GM21619 (cell line): ENCODE results near the gene NDST4.
A peak's percentile ranks its signal among the peaks of the same experiment; 100 is the strongest.

ENCODE experiments used
- ATAC-seq: cut with Tn5 transposase; IDR thresholded peaks from one replicate; pipeline ENCODE4 v1.9.1; 2021; ENCODE audit not compliant: unreplicated experiment

The NDST4 gene

DNA sequence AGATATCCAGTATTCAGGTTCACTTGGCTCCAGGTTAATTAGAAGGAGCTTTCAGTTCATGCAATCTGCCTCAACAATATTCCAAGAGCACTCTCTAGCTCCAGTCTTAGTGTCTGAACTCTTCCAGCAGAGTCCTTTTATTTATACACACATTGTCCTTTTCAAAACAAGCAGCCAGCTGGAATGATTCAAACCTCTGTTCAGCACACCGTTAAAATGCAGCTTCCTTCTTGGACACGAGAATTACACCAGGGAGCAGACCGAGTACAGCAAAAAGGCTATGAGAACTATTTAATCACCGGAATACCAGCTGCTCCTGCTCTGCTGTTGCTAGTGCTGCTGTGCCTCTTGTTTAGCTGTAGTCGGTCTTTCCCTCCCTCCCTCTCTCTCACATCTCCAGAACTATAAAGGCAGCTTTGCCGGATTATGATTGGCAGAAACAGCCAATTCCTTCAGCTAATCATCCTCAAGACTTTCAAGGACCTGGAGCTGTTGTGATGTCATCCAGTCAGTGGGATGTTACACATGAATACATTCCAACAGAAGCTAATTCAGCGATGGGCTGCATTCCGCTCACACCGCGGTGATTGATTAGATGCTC is at the start of gene NDST4:
Gene NDST4 (minus strand): TSS at position 115 of the 601 bp plus-strand sequence. CDS start 36,584 bp downstream, outside the sequence.
- no peak for ATAC-seq

DNA sequence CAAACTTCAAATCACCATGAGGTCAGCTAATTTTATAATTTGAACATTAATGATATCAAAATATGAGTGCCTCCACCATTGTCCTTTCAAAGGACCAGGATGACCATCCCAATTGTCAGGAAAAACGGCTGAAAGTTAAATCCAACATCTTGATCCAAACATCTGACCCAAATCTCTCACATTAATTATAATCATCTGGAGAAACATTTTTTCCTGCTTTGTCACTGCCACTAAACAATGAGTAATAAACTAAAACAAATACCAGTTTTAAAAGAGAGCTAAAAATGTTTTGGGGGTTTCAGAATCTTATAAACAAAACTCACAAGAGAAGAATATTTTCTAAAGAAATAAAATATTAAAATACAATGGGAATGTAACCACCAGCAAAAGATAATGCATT is 45.7 kb upstream of the NDST4 start:
- no peak for ATAC-seq

DNA sequence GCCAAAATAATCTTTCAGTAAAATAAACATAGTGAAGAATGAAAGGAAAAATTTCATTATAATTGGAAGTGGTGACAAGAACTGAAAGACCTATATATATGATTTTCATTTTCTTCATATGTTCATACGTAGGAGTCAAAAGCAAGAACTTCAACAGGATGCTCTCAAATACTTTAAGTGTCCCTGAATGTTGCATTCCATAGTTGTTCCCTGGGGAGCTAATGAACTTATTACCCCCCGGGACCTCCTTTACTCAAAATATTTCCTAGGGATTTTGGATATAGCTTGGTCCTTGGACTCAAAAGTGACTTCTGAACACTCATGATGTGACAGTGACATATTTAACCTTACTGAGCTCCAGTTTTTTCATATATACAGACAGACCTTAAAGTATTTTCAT is 44.9 kb upstream of the NDST4 start:
- ATAC-seq, result no peak

DNA sequence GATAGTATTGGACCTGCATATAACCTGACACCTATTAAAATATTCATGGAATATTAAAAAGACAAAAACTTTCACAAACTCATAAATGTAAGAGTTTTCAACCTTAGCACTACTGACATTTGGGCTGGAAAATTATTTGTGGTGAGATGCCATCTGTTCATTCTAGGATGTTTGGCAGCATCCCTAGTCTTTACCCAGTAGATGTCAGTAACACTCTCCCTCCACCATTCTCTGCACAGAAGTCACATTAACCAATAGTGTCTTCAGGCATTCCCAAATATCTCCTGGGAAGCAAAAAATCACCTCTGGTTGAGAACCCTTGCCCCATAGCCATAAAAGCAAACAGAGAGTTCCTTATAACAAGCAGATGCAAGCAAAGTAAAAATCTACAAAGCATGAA is 41.4 kb upstream of the NDST4 start:
- no peak for ATAC-seq

DNA sequence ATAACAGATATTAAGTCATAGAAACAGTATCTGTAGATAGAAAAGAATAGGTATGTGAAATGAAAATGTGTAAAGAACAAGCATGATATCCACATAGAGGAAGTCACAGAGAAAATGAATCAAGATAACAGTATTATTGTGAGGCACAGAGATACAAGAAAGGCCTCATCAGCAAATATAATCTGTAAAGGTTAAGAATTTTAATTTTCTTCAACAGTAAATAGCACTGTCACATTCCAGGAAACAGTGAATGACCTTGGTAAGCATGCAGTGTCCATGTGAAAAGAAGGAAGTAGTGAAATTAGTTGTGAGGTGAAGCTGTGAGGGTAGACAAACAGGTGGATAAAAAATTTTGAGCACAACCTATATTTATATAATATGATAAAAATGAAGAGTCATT is 39.5 kb upstream of the NDST4 start:
- ATAC-seq, result no peak

DNA sequence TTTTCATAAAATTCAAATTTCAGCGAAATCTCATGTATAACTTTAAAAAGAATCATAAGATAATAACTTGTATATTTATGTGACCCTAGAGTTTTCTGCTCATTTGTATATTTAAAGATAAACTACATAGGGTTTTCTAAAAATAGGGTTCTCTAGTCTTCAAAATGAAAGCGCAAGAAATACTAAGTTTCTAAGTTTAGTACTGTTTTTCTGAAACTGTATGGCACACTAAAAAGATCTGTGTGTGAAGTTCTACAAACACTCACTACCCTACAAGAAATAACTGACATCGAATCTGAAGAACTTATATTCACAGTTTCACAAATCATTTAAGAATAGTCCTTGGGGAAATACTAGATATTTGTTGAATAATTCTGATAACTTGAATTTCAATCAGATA is 38.7 kb upstream of the NDST4 start:
- peak; percentile 70 for ATAC-seq

DNA sequence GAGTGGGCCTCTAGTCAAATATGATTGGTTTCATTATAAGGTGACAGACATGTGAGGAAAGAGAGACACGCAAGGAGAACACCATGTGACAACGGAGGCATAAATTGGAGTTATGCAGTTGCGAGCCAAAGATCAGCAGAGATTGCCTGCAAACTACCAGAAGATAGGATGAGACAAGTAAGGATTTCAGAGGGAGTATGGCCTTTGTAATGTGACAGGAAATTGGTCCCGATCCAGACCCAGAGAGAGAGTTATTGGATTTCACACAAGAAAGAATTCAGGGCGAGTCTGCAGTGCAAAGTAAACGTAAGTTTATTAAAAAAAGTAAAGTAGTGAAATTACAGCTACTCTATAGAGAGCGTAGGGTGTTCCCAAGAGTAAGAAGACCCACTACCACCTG is 35.7 kb upstream of the NDST4 start:
- ATAC-seq, result no peak

DNA sequence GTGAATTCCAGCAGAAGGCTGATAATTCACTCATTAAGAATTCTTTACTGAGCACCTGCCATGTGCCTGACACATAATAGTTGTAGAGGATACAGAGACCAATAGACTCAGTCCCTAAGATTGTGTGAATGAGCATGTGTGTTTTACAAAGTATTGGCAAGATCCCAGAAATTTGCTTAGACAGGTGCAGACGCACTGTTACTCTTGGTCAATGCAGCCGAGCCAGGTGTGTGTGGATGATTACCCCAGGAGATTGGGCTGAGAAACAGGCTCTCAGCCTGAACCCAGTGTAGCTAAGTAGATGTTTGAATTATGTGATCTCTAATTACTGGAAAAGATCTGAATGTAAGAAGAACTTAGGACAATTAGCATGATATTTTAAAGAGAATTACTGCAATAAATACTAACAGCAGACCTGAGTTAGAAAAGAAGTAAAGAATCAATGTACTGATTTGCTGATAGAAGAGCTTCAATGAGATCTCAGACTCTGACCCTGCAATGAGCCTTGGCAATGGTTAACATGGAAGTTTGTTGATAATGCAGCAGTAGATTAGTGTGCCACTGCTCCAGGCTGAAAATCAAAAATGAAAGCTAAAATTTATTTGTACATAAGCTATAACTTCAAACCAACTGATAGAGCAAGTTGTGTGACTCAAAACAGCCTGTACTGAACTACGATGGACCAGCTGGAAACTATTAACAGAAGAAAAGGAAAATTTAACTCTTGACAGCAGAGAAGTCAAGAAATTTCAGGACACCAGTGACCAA is 32.2 kb upstream of the NDST4 start:
- no peak for ATAC-seq

DNA sequence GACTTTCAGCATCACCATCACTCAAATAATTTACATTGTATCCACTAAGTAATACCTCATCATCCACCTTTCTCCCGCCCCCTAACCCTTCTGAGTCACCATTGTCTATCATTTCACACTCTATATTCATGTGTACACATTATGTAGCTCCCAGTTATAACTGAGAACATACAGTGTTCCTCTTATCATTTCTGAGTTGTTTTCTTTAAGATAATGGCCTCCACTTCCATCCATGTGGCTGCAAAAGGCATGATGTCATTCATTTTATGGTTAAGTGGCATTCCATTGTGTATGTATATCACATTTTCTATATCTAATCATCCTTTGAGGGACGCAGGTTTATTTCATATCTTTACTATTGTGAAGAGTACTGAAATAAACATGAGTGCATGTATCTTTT is 14.6 kb upstream of the NDST4 start:
- ATAC-seq, result no peak

DNA sequence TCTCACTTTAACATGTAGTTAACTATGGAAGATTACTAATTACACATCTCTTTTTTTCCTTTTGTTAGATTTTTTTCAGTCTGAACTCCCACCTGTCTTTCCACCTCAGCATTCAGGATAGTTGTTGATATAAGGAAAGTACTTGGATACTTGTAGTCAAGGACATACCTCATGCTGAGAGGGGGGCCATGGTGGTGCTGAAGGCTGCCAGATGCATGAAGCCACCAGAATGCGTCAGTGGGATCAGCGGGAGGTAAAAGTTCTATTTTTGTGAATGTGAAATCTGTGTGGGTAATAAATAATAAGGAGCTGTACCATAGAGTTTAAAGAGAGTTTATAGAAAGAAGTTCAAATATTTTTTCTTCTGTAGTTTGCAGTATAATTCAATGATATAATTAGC is 13.1 kb upstream of the NDST4 start:
- no peak for ATAC-seq

DNA sequence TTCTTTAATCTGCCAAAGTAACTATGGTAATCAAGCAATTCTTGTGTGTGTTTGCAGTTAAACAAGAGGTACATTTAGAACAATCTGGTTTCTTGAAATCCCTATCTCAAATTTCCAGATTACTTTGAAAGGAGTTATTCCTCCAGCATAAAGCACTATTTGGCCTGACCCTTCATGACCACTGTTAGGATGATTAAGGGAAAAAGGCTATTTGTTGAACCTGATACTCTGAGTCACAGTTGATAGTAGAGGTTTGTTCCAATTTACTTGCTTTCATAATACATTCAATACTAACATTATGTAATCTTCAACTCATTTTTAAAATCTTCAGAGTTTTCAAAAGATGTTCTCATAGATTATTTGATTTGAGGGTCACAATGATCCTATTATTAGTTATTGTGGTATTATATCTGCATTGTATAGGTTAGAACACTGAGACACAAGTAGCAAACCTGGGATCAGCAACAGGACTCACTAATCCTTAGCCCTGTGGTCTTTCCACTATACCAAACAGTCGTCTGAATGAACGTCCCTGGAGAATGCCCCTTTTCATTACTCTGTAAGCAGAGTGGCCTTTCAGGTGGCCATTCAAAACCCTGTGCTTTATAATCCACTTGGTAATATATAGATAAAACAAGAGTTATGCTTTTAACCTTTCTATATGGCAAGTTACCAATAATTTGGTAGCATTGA is 8.1 kb upstream of the NDST4 start:
- no peak for ATAC-seq

DNA sequence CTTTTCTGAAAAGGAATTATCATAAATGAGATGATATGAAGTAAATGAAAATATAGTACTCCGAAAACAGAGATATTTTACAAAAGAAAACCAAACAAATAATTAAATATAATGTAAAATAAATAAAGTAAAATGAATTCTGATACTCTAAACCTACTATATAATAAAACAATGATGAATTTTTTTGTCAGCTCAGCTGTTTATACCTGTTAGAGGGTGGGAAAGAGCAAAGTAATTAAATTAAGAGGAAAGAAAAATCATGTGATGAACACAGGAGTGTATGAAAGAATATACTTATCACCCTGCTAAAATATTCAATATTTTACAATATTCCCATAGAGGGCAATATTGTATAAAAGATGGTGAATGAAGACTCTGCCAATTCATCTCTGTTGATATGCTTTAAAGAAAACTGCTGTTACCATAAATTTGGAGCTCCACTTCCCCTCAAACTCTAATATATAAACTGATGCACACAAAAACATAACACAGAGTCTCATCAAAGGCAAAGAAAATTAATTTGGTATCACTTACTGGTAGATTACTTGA is 6.5 kb upstream of the NDST4 start:
- no peak for ATAC-seq

DNA sequence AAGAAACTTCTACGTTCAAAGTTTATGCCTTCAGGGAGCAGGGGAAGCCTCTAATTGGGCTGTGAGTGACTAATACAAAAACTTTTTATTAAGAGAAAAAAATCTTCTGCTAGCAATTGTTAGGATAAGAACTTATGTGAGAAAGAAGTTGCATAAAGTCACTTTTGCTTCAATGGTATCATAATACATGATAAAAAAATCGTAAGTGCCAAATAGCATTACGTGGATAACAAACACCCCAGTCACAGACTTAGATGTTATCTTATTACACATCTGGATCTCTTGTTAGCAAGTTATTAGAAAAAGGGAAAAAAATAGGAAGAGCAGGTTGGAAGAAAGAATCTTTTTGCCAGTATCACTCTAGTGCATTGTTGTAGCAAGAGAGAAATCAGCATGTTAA is 4.2 kb upstream of the NDST4 start:
- no peak for ATAC-seq

DNA sequence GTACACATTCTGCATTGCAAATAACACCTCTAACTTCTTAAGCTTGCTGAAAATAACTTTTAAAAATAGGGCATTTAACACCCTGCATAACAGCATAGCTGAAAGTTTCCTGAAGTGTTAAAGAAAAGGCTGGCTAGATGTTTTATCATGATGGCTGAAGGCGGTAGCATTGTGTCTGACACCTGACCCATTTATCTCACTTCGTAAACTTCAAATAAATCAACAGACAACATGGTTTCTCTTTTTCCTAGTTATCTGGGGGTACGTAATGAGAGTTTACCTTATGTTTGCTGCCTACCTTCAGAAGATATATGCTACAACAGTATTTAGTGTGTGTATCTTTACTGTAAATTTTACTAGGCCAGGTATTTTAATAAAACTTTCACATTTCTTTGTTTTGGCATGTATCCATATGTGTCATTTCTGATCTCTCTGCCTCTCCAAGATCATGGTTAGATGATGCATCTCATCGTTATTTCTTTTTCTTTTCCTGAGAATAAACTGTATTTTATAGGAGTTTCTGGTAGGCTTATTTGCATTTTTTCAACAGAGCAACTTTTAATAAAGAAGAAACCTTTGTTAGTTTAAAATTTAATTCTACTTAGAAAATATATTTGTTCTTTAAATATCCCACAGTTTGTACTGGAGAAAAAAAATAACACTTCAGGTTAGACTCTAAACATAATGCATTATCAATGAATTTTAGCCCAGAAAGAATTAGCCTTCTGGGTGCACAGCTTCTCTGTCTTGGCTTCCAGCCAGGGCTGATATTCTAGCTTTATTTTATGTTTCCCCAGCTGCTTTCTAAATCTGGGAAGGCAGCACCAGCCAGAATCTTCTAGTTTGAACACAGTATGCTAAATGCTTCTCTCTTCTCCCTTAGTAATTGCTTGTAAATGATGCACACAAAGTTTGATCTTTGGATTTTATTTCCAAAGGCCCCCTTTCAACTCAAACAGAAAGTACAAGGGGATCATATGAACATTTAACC is 2.9 kb downstream of the NDST4 start:
- ATAC-seq, result no peak

DNA sequence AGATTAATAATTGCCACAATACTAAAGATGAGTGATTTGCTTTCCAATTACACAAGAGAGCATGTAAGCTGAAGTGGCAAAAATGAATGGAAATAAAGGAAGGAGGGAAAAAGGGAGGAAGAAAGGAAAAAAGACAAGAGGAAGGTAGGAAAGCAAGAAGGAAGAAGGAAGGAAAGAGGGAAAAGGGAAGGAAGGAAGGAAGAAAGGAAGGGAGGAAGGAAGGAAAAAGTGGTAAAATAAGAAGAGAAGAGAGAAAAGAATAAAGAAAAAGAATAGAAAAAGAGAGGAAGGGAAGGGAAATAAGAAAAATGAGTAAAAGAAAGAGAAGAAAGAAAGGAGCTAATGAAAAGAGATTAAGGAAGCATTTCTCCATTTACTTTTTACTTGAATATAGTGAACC is 4.6 kb downstream of the NDST4 start:
- ATAC-seq, result no peak

DNA sequence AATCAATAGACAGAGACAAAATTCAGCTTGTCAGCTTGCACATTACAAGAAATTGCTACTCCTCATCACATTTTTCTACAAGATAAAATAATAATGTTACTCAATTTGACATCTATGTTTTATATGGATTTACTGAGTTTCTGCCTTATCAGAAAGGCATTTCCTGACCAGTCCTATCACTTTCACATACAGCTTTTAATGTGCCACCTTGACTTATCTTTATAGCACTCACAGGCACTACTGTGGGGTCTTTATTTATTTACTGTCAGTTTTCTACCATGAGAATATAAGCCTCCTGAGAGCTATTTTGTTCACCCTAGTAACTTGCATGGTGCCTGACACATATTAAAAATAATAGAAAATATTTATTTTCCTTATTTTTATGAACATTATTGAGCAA is 6.0 kb downstream of the NDST4 start:
- ATAC-seq, result no peak

DNA sequence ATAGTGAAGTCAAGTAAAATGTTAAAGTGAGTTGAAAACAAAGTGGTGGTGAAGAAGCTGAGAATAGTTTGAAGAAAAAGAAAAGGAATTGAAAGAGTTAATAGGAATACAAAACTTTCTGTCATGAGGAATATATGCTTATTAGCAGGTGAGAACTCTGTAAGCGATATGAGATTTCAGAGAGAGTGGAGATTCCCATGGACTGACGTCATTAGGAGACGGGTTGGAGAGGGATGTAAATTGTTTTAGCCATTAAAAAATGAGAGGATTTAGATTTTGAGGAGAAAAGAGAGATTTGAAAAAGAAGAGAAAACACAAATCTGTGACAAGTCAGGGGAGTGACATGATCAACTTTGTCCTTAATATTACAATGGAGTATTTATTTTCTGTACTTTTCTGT is 11.7 kb downstream of the NDST4 start:
- ATAC-seq, result no peak

DNA sequence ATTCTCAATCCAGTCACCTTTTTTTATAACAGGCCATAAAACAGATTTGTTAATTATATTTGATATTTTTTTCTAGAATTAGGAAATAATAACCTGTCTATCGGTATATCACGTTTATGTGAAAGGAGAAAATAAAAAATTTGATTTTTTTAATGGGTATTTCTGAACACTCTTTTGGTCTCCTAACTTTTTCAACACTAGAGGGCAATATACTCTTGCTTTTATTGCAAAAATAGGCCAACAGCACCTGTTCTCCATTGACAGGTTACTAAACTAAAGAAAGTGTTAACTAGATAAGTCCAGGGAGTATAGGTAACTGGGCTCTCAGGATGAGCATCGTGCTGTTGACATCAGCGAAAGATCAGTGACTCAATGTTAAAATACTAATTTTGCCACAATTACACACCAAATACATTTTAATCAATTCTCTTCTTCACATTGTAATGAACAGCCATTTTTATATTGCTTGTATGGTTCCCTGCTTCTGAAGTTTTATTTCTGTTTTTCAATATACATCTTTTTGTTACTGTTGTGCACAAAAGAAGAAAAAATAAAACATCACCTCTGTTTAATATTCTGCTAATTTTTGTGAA is 22.8 kb downstream of the NDST4 start:
- no peak for ATAC-seq

DNA sequence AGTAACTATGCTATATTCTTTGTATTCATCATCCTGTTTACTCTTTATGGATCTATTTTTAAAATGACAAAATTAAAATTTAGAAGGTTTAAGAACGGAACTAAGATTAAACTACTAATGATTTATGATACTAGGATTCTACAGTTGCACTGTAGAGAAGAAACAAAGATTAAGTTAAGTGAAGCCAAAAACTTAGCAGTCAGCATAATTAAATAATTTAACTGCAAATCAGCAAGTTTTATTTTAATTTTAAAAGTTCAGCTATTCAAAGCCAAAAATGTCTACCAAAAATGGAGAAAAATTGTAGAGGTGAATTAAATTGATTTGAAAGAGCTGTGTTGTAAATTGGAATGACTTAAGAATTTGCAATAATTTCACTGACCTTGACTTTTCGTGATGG is 30.8 kb downstream of the NDST4 start:
- ATAC-seq, result no peak

DNA sequence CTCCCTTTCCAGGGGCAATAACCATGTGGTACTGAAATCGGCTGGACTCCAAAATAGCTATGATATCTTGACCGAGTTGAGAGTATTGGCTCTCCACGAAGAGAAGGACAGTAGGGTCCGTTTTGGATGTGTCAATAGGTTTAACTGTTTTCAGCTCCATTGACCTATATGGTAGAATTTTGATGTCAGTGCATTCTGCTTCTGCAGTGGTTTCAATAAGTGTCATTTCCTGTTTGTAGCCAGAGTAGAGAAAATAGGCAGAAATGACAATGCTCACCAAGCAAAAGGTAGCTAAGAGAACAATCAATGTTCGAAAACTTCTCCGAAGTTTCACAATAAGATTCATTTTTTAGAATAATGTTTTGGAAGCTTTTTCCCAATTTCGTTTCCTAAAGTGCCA is 36.7 kb downstream of the NDST4 start:
- ATAC-seq, result no peak
